NCI-H226 (cell line): ENCODE results near the gene ASCL2.

Experiments used
- DNase-seq: peaks from one replicate; pipeline ENCODE4 v3.0.0-alpha.2; 2015

The ASCL2 gene

DNA sequence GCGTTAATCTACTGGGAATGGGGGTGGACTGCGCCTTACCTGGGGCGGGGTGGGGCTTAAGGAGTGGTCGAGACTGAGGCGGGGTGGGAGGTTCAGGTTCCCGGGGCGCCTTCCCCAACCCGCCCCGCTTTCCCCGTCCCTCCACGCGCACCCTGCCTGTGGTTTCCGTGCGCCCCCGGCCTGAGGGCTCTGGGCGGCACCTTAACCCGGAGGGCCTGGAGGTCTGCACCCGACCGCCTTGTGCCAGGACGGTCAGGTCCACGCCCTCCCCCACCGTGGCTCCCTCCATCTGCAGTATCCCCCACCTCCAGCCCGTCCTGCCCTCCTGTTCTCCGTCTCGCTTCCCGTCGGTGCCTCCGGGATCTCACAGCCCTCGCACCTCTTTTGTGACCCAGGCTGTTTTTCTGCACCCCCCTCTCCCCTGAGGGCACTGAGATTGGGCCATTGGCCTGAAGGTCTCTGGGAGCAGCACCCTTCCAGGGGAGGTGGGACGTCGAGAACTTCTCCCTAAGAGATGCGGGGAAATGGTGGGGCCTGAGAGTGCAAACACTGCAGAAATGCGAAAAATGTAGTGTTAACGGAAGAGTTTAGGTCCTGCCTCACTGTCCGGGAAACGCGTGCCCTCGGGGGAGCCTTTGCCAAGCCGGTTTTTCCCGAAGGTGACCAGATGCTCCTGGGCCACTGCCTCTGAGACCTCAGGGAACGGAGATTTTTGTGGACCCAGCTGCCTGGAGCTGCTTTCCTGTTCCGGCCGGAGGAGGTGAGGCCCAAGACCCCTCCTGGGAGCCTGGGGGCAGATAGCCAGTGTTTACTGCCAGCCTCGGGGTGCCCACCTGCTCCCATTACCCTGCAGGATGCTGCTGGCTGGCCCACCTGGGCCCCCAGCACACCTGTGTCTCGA is 1.2 kb upstream of the ASCL2 start:
- DNase-seq: no peak

- DNase-seq: no peak
These were observed 614 bp upstream of the ASCL2 start for GRCh38 chr11:2271077-2271326.

GRCh38 chr11:2269601-2270321 is 627 bp downstream of the ASCL2 start:
- DNase-seq: no peak

DNA sequence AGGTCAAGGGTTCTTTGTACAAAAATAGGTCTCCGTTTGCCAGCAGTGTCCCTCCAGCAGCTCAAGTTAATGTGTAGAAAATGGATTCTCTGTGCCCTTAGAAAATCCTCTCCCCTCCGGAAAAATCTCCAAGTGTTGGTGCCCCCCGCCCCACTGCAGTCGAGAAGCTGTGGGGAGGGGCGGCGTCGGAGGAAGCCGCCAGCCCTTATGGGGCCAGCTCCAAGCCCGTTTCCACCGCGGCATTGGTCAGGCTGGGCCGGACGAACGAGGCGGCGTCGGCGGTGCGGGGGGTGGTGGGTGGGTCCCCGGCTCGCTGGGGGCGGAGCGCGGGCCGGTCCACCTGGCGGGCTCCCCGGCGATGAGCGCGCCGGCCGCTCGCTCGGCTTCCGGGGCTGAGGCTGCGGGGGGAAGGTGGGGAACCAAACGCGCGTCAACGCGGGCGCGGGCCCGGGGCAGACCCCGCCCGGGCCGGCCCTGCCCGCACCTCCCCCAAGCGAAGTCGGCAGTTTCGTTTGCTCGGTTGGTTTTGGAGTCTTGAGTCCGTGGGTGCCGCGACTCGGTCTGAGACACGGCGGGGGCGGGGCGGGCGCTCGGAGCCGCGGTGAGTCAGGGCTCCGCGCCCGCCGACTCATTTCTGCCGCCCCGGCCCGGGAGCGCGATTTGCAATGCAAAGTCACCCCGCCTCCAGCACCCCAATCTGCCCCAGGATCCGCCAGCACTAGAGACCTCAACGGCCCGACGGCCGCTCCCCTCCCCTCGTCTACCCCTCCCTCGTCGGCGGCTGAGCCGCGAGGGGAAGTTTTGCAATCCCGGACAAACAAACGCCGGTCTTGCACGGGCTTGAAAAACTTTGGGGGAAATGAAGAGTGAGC is 1.4 kb downstream of the ASCL2 start:
- DNase-seq: peak; percentile 57

DNA sequence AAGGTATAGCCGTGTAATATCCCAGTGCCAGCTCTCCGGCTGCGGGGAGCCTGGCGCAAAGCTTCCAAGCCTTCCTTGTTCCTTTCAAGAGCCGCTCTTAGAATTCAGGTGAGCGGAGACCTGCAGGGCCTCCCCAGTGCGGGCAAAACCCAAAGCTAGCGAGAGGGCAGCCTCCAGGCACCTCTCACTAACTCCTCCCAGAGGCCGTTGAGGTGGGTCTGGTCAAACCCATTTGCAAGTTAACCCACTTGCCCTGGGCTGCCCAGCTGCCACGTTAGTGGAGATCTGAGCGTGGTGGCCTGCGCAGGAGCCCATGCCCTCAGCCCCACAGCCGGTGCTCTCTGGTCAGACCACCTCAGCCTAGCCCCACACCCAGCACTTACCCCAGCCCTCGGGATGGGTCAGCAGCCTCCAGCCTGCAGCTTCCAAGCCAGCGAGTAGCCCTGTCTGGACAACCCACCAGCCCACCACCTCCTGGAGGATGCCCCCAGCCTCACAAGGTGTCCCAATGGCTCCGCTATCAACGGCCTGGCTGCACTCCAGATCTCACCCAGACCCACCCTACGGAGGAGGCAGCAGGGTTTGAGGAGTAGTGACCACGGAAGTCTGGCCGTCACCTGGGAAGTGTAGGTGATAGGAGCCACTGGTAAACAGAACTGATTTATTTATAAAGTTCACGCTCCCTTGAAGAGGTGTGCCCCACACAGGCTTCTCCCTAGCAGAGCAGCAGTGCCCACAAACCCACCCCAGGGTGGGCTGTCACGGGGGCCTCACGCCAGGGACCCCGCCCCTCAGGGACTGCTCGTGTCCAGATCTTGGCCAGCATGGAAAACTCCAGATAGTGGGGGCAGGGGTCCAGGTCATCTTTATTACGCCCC is 2.3 kb downstream of the ASCL2 start:
- no peak for DNase-seq

- no peak for DNase-seq
These were observed 3.0 kb downstream of the ASCL2 start for GRCh38 chr11:2267306-2267850.

DNA sequence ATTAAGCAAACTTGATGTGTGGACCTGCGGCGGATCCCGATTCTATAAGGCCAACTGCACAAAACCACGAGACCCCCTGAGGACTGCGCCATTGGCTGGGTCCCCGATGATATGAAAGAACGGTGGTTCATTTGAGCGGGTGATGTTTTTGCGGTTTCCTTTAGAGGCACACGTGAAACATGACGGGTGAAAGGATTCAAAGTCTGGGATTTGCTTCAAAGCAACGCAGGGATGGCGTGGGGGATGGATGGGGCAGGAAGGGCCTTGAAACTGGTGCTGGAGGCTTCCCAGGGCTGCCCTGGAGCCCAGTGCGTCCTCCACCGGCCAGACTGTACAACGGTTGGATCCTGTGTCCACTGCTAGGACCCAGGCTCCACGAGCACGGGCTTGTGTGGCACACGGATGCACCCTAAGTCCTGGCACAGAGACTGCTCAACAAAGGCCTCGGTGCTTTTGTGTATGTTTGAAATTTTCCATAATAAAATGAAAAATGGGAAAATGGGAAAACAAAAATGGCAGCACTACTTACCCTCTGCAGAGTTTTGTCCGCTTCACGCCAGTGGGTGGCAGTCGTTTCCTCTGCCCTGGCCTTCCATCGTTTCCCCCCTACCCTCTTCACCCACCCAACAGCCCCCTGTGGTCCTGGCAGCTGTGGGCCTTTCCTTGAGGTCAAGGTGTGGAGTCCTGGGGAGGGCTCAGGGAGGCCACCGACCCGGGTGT is 3.6 kb downstream of the ASCL2 start:
- no peak for DNase-seq

GRCh38 chr11:2265854-2266585 is 4.4 kb downstream of the ASCL2 start:
- no peak for DNase-seq

- DNase-seq: no peak
These were observed 5.0 kb downstream of the ASCL2 start for GRCh38 chr11:2265396-2265795.

- no peak for DNase-seq
These were observed 5.9 kb downstream of the ASCL2 start for GRCh38 chr11:2264366-2265053.

DNA sequence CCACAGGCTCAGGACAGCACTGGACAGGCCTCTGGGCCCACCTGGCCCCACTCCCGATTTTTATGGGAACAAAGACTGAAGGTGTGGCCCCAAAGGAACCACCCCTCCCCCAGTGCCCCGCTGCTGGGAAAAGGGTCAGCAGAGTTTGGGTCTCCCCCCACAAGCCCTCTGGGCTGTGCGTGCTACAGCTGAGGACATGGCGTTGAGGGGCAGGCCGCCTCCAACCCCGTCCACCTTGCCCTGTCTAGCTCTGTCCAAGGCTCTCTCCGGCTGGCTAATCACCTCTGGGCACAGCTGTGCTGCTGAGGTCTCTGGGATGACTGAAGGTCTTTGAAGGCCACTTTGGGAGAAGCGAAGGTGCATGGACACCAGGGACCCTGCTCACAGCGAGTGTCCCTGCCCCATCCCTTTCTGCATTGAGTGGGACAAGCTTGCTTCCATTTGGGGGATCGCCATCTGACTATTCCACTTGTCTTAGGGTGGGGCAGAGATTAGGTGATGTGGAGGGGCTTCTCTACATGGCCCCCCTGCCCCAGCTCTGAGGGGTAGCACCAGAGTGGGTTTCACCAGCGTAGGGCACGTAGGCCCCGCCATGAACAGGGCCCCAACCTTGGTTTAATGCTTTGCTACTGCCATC is 6.5 kb downstream of the ASCL2 start:
- DNase-seq: no peak

GRCh38 chr11:2263071-2263565 is 7.3 kb downstream of the ASCL2 start:
- DNase-seq: no peak

- no peak for DNase-seq
These were observed 7.9 kb downstream of the ASCL2 start for GRCh38 chr11:2262301-2263070.

DNA sequence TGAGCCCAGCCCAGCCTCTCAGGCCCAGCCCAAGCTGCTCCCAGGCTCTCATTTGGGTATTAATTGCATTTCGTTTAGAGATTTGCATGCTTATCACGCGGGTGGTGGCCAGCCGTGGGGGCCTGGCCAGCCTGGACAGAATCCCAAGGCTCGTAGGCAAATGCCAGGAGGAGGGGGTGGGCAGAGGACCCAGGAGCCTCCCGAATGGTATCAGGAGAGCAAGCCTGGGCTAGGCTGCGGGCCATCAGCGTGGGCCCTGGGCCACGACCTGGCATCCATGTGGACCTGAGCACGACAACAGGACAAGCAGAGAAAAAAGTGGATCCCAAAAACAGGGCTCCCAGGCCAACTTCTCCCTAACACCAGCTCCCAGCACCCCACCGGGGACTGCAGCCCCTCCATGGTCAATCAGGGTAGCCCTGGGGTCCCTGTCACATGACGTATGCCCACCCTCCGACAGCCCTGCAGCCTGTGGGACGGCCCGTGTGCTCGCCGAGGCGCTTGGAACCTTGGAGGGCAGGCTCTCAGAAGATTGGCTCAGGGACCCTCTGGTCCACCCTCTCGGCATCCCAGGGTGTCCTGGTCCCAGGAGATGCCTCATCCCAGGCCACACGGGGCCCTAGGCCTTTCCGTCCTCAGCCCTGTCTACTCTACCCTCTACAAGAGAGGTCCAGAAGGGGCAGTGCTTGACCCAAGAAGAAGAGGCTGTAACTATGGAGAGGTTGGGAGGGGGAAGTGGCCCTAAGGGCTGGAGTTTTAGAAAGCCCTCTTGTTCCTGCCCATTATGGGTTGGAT is 8.8 kb downstream of the ASCL2 start:
- no peak for DNase-seq

GRCh38 chr11:2260491-2261364 is 9.7 kb downstream of the ASCL2 start:
- no peak for DNase-seq

DNA sequence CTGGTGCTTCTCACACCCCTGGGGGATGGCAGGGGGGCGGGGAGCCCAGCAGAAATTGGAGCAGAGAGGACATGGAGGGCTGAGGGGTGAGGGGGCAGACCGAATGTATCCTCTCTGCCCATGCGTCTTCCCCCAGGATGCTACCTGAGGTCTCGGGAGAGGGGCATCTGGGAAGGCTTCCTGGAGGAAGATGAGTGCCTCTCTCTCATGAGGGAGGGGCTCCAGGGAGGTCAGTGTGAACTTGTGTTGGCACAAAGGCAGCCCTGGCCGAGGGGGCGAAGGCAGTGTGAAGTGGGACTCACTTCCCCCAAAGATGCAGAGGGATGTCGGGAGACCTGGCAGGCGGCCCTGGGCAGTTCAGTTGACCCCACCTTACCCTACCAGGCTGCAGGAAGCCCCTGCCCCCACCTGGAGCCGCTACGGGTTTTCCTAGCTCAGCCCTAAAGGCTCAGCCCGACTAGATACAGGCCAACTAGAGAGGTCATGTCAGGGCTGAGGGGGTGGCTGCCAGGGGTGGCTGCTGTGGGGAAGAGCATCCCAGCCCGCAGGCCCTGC is 10.4 kb downstream of the ASCL2 start:
- DNase-seq: no peak
